Upper lobe of left lung (tissue), 6 donors: ENCODE measurements around the gene ACBD6. TPM values are rescaled to one million over a fixed set of nuclear protein-coding genes. Genes with fewer than 3 reads are reported as not detected.
A peak's percentile ranks its signal among the peaks of the same experiment; 100 is the strongest.

ENCODE experiments used
- ATAC-seq, 2 donors: fragments of 200-7000 bp; cut with Tn5 transposase; one replicate each; pipeline ENCODE4 v1.9.1; 2022; ENCODE audit warnings: mild to moderate bottlenecking in 2 of 2, moderate library complexity in 2 of 2; ENCODE audit not compliant: low FRiP score in 2 of 2
- DNase-seq, 2 donors: peaks; one replicate each; pipeline ENCODE4 v3.0.0-alpha.2; 2019 to 2020
- H3K27ac ChIP-seq, 4 donors: fragments of 200-600 bp; sonication (generic); one replicate each; pipeline ENCODE4 v1.5.1; 2016 to 2019
- H3K27me3 ChIP-seq, 4 donors: fragments of 200-600 bp; sonication (generic); one replicate each; pipeline ENCODE4 v1.5.1; 2017 to 2019
- H3K36me3 ChIP-seq, 4 donors: fragments of 200-600 bp; sonication (generic); one replicate each; pipeline ENCODE4 v1.5.1; 2016 to 2019
- H3K4me1 ChIP-seq, 4 donors: fragments of 200-600 bp; sonication (generic); one replicate each; pipeline ENCODE4 v1.5.1; 2018 to 2019
- H3K4me3 ChIP-seq, 4 donors: fragments of 200-600 bp; sonication (generic); one replicate each; pipeline ENCODE4 v1.5.1; 2017 to 2019; ENCODE audit warnings: mild to moderate bottlenecking in 2 of 4, moderate library complexity in 1 of 4
- H3K9me3 ChIP-seq, 4 donors: fragments of 200-600 bp; sonication (generic); one replicate each; pipeline ENCODE4 v1.5.1; 2018 to 2019
- EP300 ChIP-seq, 4 donors: sonication (generic); formaldehyde crosslinking; IDR thresholded peaks; one replicate each; pipeline ENCODE4 v1.5.1; 2017; ENCODE audit warnings: antibody characterized with exemption in 4 of 4, control low read depth in 2 of 4
- POLR2A ChIP-seq, 4 donors: fragments of 450-650 bp; IDR thresholded peaks; one replicate each; pipeline ENCODE4 v1.5.1; 2016 to 2017; ENCODE audit warnings: antibody characterized with exemption in 4 of 4, mild to moderate bottlenecking in 2 of 4
- POLR2AphosphoS5 ChIP-seq, 2 donors: sonication (generic); formaldehyde crosslinking; IDR thresholded peaks; one replicate each; pipeline ENCODE4 v1.5.1; 2017; ENCODE audit warnings: antibody characterized with exemption in 2 of 2
- WGBS, 2 donors: methylation state at CpG; one replicate each; pipeline ENCODE4 v1.1.5; 2017 to 2018; 5-methylcytosine and 5-hydroxymethylcytosine counted together
- total RNA-seq, 6 donors: library from RNA; depleted of rRNA in 4 of 6; stranded (reverse); fragments of >200 nt in 4 of 6; gene quantifications; one replicate each; pipeline versions ENCODE4 v1.1.0 to v1.2.1, GENCODE V29; 2016 to 2021
- TF ChIP-seq, protein P1 (sequence below), 6 experiments: fragments of 450-650 bp in 4 of 6; fragments of 200-600 bp in 2 of 6; sonication (generic) in 2 of 6; IDR thresholded peaks; one replicate each; pipeline ENCODE4 v1.5.1; 2016 to 2019; ENCODE audit warnings: antibody characterized with exemption in 6 of 6
- donor health status: DM: no; HTN: no; CAD: no; lungs with moderate emphysema.
- donor health status: DM: no; HTN: yes; CAD: no; lungs with severe emphysema.

Gene ACBD6
- total RNA-seq, 6 donors from 2014 or later = 24.9 to 72.3 (median 51.5) TPM

DNA sequence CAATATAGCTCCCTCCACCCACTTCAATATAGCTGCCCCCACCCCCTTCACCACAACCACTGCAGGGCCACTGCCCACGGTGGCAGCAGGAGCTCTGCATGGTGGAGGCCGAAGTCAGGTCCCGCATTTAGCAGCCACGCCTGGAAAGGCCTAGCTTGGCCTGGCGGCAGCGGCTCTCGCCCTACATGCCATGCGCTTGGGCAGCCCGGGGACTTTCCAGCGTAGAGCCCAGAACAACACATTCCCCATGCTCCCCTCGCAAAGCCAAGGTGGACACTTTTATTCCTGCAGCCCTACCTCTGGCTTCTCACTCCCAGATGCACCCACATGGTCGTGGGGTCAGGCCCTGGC, 235.2 kb downstream of the ACBD6 start:
- TF ChIP-seq, protein P1, sequence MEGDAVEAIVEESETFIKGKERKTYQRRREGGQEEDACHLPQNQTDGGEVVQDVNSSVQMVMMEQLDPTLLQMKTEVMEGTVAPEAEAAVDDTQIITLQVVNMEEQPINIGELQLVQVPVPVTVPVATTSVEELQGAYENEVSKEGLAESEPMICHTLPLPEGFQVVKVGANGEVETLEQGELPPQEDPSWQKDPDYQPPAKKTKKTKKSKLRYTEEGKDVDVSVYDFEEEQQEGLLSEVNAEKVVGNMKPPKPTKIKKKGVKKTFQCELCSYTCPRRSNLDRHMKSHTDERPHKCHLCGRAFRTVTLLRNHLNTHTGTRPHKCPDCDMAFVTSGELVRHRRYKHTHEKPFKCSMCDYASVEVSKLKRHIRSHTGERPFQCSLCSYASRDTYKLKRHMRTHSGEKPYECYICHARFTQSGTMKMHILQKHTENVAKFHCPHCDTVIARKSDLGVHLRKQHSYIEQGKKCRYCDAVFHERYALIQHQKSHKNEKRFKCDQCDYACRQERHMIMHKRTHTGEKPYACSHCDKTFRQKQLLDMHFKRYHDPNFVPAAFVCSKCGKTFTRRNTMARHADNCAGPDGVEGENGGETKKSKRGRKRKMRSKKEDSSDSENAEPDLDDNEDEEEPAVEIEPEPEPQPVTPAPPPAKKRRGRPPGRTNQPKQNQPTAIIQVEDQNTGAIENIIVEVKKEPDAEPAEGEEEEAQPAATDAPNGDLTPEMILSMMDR (IDR thresholded peaks at IDR 0.05) = no peak
- no peak for TF ChIP-seq POLR2AphosphoS5 (IDR thresholded peaks at IDR 0.05)
- Histone ChIP-seq H3K4me3 (no peak overlapping the region), H3K36me3 (no peaks in the 10 kb centered on the region), H3K4me1 (peaks cover 0 to 2% (median 0%) of the 10 kb centered on the region in 4 donors), H3K27ac (no peak overlapping the region), H3K27me3 (no peaks in the 10 kb centered on the region), H3K9me3 (no peaks in the 10 kb centered on the region)
- ATAC-seq = no peak
- peak in 1 of 2 donors; percentile 61 for DNase-seq
- 98 to 100% methylated on average over 10 to 12 of the region's 12 CpGs for WGBS, 2 donors

DNA sequence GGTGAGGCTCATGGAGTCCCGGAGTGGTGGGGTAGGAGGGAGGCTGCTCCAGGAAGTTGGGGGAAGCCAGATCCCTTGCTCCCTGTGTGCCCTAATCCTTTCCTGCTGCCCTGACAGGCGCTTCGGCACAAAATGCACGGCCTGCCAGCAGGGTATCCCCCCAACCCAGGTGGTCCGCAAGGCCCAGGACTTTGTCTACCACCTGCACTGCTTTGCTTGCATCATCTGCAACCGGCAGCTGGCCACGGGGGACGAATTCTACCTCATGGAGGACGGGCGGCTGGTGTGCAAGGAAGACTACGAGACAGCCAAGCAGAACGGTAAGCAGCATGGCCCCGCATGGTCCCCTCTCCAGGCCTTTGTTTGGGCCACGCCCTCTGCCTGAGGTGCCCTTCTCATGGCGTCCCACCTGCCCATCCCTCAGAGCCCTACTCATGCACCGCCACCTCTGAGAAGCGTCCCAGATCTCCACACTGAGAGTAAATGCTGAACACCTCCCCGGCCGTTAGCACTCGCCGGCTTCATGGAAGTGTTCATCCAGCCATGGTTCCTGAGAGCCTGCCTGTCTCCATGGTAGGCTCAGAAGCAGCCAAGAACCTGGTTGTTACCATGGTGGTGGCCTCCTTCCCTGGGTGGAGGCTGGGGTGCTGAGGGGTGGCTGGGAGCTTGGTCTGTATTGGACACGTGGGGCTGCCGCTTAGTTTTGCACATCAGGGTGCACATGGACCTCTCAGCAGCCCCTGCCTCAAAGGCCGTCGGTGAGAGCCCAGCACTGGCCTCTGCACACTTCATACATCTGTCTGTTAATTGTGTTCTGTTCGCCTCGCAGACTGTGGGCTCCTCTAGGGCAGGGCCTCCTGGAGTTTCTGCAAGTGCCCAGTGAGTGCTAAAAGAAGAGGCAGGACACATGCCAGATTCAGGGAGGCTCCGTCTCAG, 235.8 kb downstream of the ACBD6 start:
- Histone ChIP-seq H3K4me3 (no peak overlapping the region), H3K27ac (no peak overlapping the region), H3K36me3 (no peaks in the 10 kb centered on the region), H3K9me3 (no peaks in the 10 kb centered on the region), H3K4me1 (peaks cover 0 to 2% (median 0%) of the 10 kb centered on the region in 4 donors), H3K27me3 (no peaks in the 10 kb centered on the region)
- no peak for TF ChIP-seq EP300 (IDR thresholded peaks at IDR 0.05)
- TF ChIP-seq POLR2AphosphoS5 (IDR thresholded peaks at IDR 0.05) = no peak
- TF ChIP-seq, protein P1 (IDR thresholded peaks at IDR 0.05) = no peak
- no peak for TF ChIP-seq POLR2A (IDR thresholded peaks at IDR 0.05)
- 85 to 88% methylated on average over 22 to 27 of the region's 28 CpGs for WGBS, 2 donors
- ATAC-seq = no peak
- DNase-seq = peak; percentile 14 to 53

DNA sequence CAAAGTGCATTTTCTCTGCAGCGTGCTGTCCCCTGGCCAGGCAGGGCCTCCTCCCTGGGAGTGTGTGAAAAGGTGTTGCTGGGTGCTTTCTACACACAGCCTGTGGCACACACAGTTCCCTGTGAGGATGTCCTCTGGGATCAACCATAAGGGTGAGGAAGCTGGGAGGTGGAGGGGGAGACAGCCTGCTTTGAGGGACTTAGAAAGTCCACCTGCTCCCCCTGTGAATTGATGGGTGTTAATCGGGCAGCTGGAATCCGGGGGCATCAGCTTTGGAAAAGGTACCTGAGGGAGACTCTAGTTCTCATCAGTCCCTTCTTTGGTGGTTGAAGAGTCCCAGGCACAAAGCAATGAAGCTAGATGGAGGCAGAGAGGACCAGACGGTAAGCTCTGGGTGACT, 236.5 kb downstream of the ACBD6 start:
- Histone ChIP-seq H3K36me3 (no peaks in the 10 kb centered on the region), H3K9me3 (no peaks in the 10 kb centered on the region), H3K4me3 (no peak overlapping the region), H3K27ac (no peak overlapping the region), H3K4me1 (peaks cover 0 to 2% (median 0%) of the 10 kb centered on the region in 4 donors), H3K27me3 (peaks cover 0 to 2% (median 0%) of the 10 kb centered on the region in 4 donors)
- TF ChIP-seq EP300 (IDR thresholded peaks at IDR 0.05) = no peak
- no peak for TF ChIP-seq POLR2AphosphoS5 (IDR thresholded peaks at IDR 0.05)
- TF ChIP-seq, protein P1 (IDR thresholded peaks at IDR 0.05) = no peak
- TF ChIP-seq POLR2A (IDR thresholded peaks at IDR 0.05) = no peak
- ATAC-seq (no peak), DNase-seq (peak in 1 of 2 donors; percentile 10)
- 75 to 86% methylated on average over 4 of the region's 4 CpGs for whole genome bisulfite sequencing, 2 donors

GRCh38 chr1:180265201-180265600, 237.2 kb downstream of the ACBD6 start:
- Histone ChIP-seq H3K36me3 (no peaks in the 10 kb centered on the region), H3K27me3 (peaks cover 0 to 6% (median 0%) of the 10 kb centered on the region in 4 donors), H3K27ac (no peak overlapping the region), H3K4me3 (no peak overlapping the region), H3K4me1 (peaks cover 0 to under 1% (median 0%) of the 10 kb centered on the region in 4 donors), H3K9me3 (no peaks in the 10 kb centered on the region)
- 77 to 82% methylated on average over 9 of the region's 9 CpGs for WGBS, 2 donors
- TF ChIP-seq POLR2A (IDR thresholded peaks at IDR 0.05) (no peak), POLR2AphosphoS5 (IDR thresholded peaks at IDR 0.05) (no peak), EP300 (IDR thresholded peaks at IDR 0.05) (no peak)
- TF ChIP-seq, protein P1 (IDR thresholded peaks at IDR 0.05) = no peak
- no peak for ATAC-seq
- peak in 1 of 2 donors; percentile 0 for DNase-seq
